Measurements from ENCODE around the gene ABHD4. TPM values are rescaled to one million over a fixed set of nuclear protein-coding genes. Genes with fewer than 3 reads are reported as not detected.

The ABHD4 gene
- total RNA-seq, 2 experiments from 2014 or later = 16.7 to 20.7 TPM

GRCh38 chr14:22596354-22596879, 1.7 kb upstream of the ABHD4 start:
- peaks cover 11% of the 10 kb centered on the region for H3K36me3 Mint-ChIP-seq (ENCODE audit: low read depth)
- H3K4me3 Mint-ChIP-seq = no peak overlapping the region
- no peak for DNase-seq
- no peaks in the 10 kb centered on the region for H3K9me3 Mint-ChIP-seq
- POLR2A ChIA-PET = no interaction called here
- H3K27me3 Mint-ChIP-seq = peaks cover 14% of the 10 kb centered on the region
- CTCF ChIA-PET = interaction anchor here (5.5 kb wide), 1 partner anchor 25 kb away, joined by 41 read pairs; no protein-coding TSS in a partner anchor
- peaks cover 25% of the 10 kb centered on the region for H3K4me1 Mint-ChIP-seq
- no peak overlapping the region for H3K27ac Mint-ChIP-seq

GRCh38 chr14:22597265-22597664, 835 bp upstream of the ABHD4 start:
- CTCF ChIA-PET = interaction anchor here (1.3 to 5.5 kb wide), 4 partner anchors 26 to 255 kb away, joined by 3 to 41 read pairs (median 10); no protein-coding TSS in a partner anchor
- Mint-ChIP-seq H3K27me3 (peaks cover 14% of the 10 kb centered on the region), H3K9me3 (no peaks in the 10 kb centered on the region), H3K4me3 (peak overlapping the region; percentile 88), H3K36me3 (ENCODE audit: low read depth) (peaks cover 20% of the 10 kb centered on the region), H3K4me1 (peaks cover 25% of the 10 kb centered on the region), H3K27ac (no peak overlapping the region)
- POLR2A ChIA-PET = interaction anchor here (5.6 kb wide), 1 partner anchor 8 kb away, joined by 88 read pairs; the partner anchor contains the start of gene DAD1
- DNase-seq = no peak

GRCh38 chr14:22597771-22598098, 365 bp upstream of the ABHD4 start:
- H3K9me3 Mint-ChIP-seq = no peaks in the 10 kb centered on the region
- ChIA-PET POLR2A (interaction anchor here (1.0 to 5.6 kb wide), 4 partner anchors 8 to 169 kb away, joined by 3 to 88 read pairs (median 10); partner anchors contain the start of genes DAD1 and OXA1L), CTCF (interaction anchor here (0.7 to 5.5 kb wide), 11 partner anchors 8 to 607 kb away, joined by 3 to 41 read pairs (median 4); partner anchors contain the start of gene DAD1)
- H3K4me1 Mint-ChIP-seq = peaks cover 25% of the 10 kb centered on the region
- peak overlapping the region; percentile 88 for H3K4me3 Mint-ChIP-seq
- H3K27ac Mint-ChIP-seq = no peak overlapping the region
- no peak for DNase-seq
- peaks cover 24% of the 10 kb centered on the region for H3K36me3 Mint-ChIP-seq (ENCODE audit: low read depth)
- H3K27me3 Mint-ChIP-seq = peaks cover 14% of the 10 kb centered on the region

GRCh38 chr14:22598896-22599244, 770 bp downstream of the ABHD4 start:
- H3K4me1 Mint-ChIP-seq = peaks cover 25% of the 10 kb centered on the region
- peak overlapping the region; percentile 88 for H3K4me3 Mint-ChIP-seq
- peak overlapping the region; percentile 69 for H3K27ac Mint-ChIP-seq
- peaks cover 11% of the 10 kb centered on the region for H3K27me3 Mint-ChIP-seq
- peak; percentile 45 for DNase-seq
- H3K9me3 Mint-ChIP-seq = no peaks in the 10 kb centered on the region
- ChIA-PET POLR2A (interaction anchor here (1.0 to 5.6 kb wide), 7 partner anchors 9 to 272 kb away, joined by 3 to 88 read pairs (median 4); partner anchors contain the start of genes DAD1 and OXA1L), CTCF (interaction anchor here (0.6 to 5.5 kb wide), 17 partner anchors 9 to 773 kb away, joined by 3 to 41 read pairs (median 4); partner anchors contain the start of genes DAD1, OR6J1 and OXA1L)
- peaks cover 35% of the 10 kb centered on the region for H3K36me3 Mint-ChIP-seq (ENCODE audit: low read depth)

- peak overlapping the region; percentile 88 for H3K4me3 Mint-ChIP-seq
- peaks cover 7% of the 10 kb centered on the region for H3K27me3 Mint-ChIP-seq
- peaks cover 38% of the 10 kb centered on the region for H3K36me3 Mint-ChIP-seq (ENCODE audit: low read depth)
- no peak overlapping the region for H3K27ac Mint-ChIP-seq
- H3K9me3 Mint-ChIP-seq = no peaks in the 10 kb centered on the region
- POLR2A ChIA-PET = interaction anchor here (1.0 to 5.6 kb wide), 7 partner anchors 8 to 271 kb away, joined by 3 to 88 read pairs (median 4); partner anchors contain the start of genes DAD1 and OXA1L
- H3K4me1 Mint-ChIP-seq = peaks cover 25% of the 10 kb centered on the region
- CTCF ChIA-PET = interaction anchor here (0.8 to 5.5 kb wide), 14 partner anchors 8 to 553 kb away, joined by 3 to 41 read pairs (median 5); partner anchors contain the start of genes DAD1, OR6J1 and OXA1L
- DNase-seq = no peak
Measured at GRCh38 chr14:22599349-22599748, 1.2 kb downstream of the ABHD4 start.

- no peaks in the 10 kb centered on the region for H3K9me3 Mint-ChIP-seq
- DNase-seq = no peak
- peaks cover 4% of the 10 kb centered on the region for H3K27me3 Mint-ChIP-seq
- H3K27ac Mint-ChIP-seq = no peak overlapping the region
- ChIA-PET CTCF (interaction anchor here (1.8 to 5.5 kb wide), 4 partner anchors 10 to 469 kb away, joined by 5 to 41 read pairs (median 8); partner anchors contain the start of gene DAD1), POLR2A (interaction anchor here (1.3 to 5.6 kb wide), 2 partner anchors 11 to 30 kb away, joined by 3 to 88 read pairs; partner anchors contain the start of gene DAD1)
- H3K4me3 Mint-ChIP-seq = no peak overlapping the region
- peaks cover 38% of the 10 kb centered on the region for H3K36me3 Mint-ChIP-seq (ENCODE audit: low read depth)
- peaks cover 25% of the 10 kb centered on the region for H3K4me1 Mint-ChIP-seq
Measured at GRCh38 chr14:22600027-22600426, 1.9 kb downstream of the ABHD4 start.

- H3K36me3 Mint-ChIP-seq (ENCODE audit: low read depth) = peaks cover 50% of the 10 kb centered on the region
- CTCF ChIA-PET = interaction anchor here (0.6 to 5.5 kb wide), 6 partner anchors 12 to 633 kb away, joined by 3 to 41 read pairs (median 3); partner anchors contain the start of gene DAD1
- POLR2A ChIA-PET = interaction anchor here (5.6 kb wide), 1 partner anchor 12 kb away, joined by 88 read pairs; the partner anchor contains the start of gene DAD1
Measured at GRCh38 chr14:22601456-22601855, 3.4 kb downstream of the ABHD4 start.

GRCh38 chr14:22601996-22602395, 3.9 kb downstream of the ABHD4 start:
- no peak for DNase-seq
- no peaks in the 10 kb centered on the region for H3K27me3 Mint-ChIP-seq
- ChIA-PET CTCF (interaction anchor here (0.7 to 2.2 kb wide), 2 partner anchors 12 to 111 kb away, joined by 3 to 10 read pairs; partner anchors contain the start of gene DAD1), POLR2A (interaction anchor here (5.6 kb wide), 1 partner anchor 13 kb away, joined by 88 read pairs; the partner anchor contains the start of gene DAD1)
- no peaks in the 10 kb centered on the region for H3K9me3 Mint-ChIP-seq
- H3K27ac Mint-ChIP-seq = no peak overlapping the region
- H3K36me3 Mint-ChIP-seq (ENCODE audit: low read depth) = peaks cover 54% of the 10 kb centered on the region
- H3K4me1 Mint-ChIP-seq = peaks cover 25% of the 10 kb centered on the region
- H3K4me3 Mint-ChIP-seq = no peak overlapping the region

More at GRCh38 chr14:22601456-22601855, 3.4 kb downstream of the ABHD4 start:
- no peak for DNase-seq
- Mint-ChIP-seq H3K4me3 (no peak overlapping the region), H3K9me3 (no peaks in the 10 kb centered on the region), H3K27me3 (no peaks in the 10 kb centered on the region), H3K4me1 (peaks cover 25% of the 10 kb centered on the region), H3K27ac (no peak overlapping the region)

GRCh38 chr14:22602862-22603261, 4.8 kb downstream of the ABHD4 start:
- ChIA-PET CTCF (no interaction called here), POLR2A (interaction anchor here (1.5 kb wide), 1 partner anchor 13 kb away, joined by 3 read pairs; no protein-coding TSS in a partner anchor)
- Mint-ChIP-seq H3K9me3 (no peaks in the 10 kb centered on the region), H3K27ac (no peak overlapping the region), H3K36me3 (ENCODE audit: low read depth) (peaks cover 60% of the 10 kb centered on the region), H3K4me1 (peaks cover 21% of the 10 kb centered on the region), H3K4me3 (no peak overlapping the region), H3K27me3 (no peaks in the 10 kb centered on the region)
- DNase-seq = no peak

- POLR2A ChIA-PET = no interaction called here
- DNase-seq = no peak
Measured at GRCh38 chr14:22606380-22606779, 8.3 kb downstream of the ABHD4 start.

GRCh38 chr14:22607291-22607690, 9.2 kb downstream of the ABHD4 start:
- H3K9me3 Mint-ChIP-seq = no peaks in the 10 kb centered on the region
- H3K27ac Mint-ChIP-seq = no peak overlapping the region
- POLR2A ChIA-PET = interaction anchor here (1.0 to 1.2 kb wide), 2 partner anchors 8 to 18 kb away, joined by 3 read pairs; partner anchors contain the start of gene DAD1
- no peak for DNase-seq
- H3K27me3 Mint-ChIP-seq = no peaks in the 10 kb centered on the region
- peaks cover 69% of the 10 kb centered on the region for H3K36me3 Mint-ChIP-seq (ENCODE audit: low read depth)
- H3K4me1 Mint-ChIP-seq = no peaks in the 10 kb centered on the region
- CTCF ChIA-PET = interaction anchor here (1.3 kb wide), 1 partner anchor 8 kb away, joined by 5 read pairs; no protein-coding TSS in a partner anchor
- H3K4me3 Mint-ChIP-seq = no peak overlapping the region

More at GRCh38 chr14:22606380-22606779, 8.3 kb downstream of the ABHD4 start:
- H3K27me3 Mint-ChIP-seq = no peaks in the 10 kb centered on the region
- H3K27ac Mint-ChIP-seq = no peak overlapping the region
- H3K36me3 Mint-ChIP-seq (ENCODE audit: low read depth) = peaks cover 70% of the 10 kb centered on the region
- H3K4me1 Mint-ChIP-seq = no peaks in the 10 kb centered on the region
- no peaks in the 10 kb centered on the region for H3K9me3 Mint-ChIP-seq
- no peak overlapping the region for H3K4me3 Mint-ChIP-seq
- CTCF ChIA-PET = no interaction called here

- Mint-ChIP-seq H3K9me3 (no peaks in the 10 kb centered on the region), H3K27me3 (no peaks in the 10 kb centered on the region), H3K27ac (no peak overlapping the region), H3K4me3 (no peak overlapping the region), H3K36me3 (ENCODE audit: low read depth) (peaks cover 49% of the 10 kb centered on the region), H3K4me1 (no peaks in the 10 kb centered on the region)
- DNase-seq = no peak
- ChIA-PET POLR2A (interaction anchor here (1.4 to 2.2 kb wide), 2 partner anchors 22 to 155 kb away, joined by 4 to 6 read pairs; partner anchors contain the start of genes DAD1 and OXA1L), CTCF (interaction anchor here (1.3 kb wide), 1 partner anchor 21 kb away, joined by 3 read pairs; no protein-coding TSS in a partner anchor)
Measured at GRCh38 chr14:22610931-22611330, 12.8 kb downstream of the ABHD4 start.

- ChIA-PET POLR2A (no interaction called here), CTCF (no interaction called here)
- no peak overlapping the region for H3K4me3 Mint-ChIP-seq
- no peak for DNase-seq
- no peaks in the 10 kb centered on the region for H3K27me3 Mint-ChIP-seq
- no peaks in the 10 kb centered on the region for H3K9me3 Mint-ChIP-seq
- H3K27ac Mint-ChIP-seq = no peak overlapping the region
- H3K36me3 Mint-ChIP-seq (ENCODE audit: low read depth) = peaks cover 30% of the 10 kb centered on the region
- H3K4me1 Mint-ChIP-seq = no peaks in the 10 kb centered on the region
Measured at GRCh38 chr14:22613106-22613695, 15.1 kb downstream of the ABHD4 start.
